OCI-LY1 (cell line): ENCODE data around the gene CDH8.

ENCODE experiments used
- EZH2 ChIP-seq: fragments of 200-600 bp; sonication (generic), shearing (Covaris generic); IDR thresholded peaks from 2 replicates; pipeline ENCODE4 v1.8.0; 2017; ENCODE audit warnings: borderline replicate concordance, mixed run types, mild to moderate bottlenecking, antibody characterized with exemption, low read length, moderate library complexity, mixed read lengths
- TF ChIP-seq, protein P1 (sequence below): fragments of 200-600 bp; sonication (generic), shearing (Covaris generic); IDR thresholded peaks from 2 replicates; pipeline ENCODE4 v1.5.1; 2017; ENCODE audit warnings: mild to moderate bottlenecking, antibody characterized with exemption, low read length, moderate library complexity, mixed read lengths

DNA sequence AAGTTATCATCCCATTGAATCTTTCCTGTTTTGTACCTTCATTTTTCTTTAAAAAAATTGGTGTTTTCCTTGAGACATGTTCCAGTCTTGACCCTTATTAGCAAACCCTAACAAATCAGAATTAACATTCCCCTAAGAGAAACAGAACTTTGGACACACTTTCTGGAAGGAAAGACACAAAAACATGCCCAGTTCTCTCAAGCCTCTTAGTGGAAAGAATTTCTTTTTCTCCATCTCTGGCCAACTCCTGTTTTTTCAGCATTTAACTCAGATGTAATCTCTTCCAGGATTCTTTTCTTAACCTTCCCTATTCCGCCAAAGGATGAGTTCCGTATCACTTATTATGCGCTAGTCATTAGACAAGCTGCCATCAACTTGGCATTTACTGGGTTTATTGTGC is 23.9 kb upstream of the CDH8 start:
- TF ChIP-seq, protein P1, sequence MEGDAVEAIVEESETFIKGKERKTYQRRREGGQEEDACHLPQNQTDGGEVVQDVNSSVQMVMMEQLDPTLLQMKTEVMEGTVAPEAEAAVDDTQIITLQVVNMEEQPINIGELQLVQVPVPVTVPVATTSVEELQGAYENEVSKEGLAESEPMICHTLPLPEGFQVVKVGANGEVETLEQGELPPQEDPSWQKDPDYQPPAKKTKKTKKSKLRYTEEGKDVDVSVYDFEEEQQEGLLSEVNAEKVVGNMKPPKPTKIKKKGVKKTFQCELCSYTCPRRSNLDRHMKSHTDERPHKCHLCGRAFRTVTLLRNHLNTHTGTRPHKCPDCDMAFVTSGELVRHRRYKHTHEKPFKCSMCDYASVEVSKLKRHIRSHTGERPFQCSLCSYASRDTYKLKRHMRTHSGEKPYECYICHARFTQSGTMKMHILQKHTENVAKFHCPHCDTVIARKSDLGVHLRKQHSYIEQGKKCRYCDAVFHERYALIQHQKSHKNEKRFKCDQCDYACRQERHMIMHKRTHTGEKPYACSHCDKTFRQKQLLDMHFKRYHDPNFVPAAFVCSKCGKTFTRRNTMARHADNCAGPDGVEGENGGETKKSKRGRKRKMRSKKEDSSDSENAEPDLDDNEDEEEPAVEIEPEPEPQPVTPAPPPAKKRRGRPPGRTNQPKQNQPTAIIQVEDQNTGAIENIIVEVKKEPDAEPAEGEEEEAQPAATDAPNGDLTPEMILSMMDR, result no peak
- TF ChIP-seq EZH2, result no peak
